ENCODE results near the gene DUOX2.
A peak's percentile ranks its signal among the peaks of the same experiment; 100 is the strongest.
"Not testable (repeated sequence)": the region's sequence is repeated elsewhere in the genome, so short reads cannot be mapped to it uniquely, and the experiment has no call there.

The DUOX2 gene

DNA sequence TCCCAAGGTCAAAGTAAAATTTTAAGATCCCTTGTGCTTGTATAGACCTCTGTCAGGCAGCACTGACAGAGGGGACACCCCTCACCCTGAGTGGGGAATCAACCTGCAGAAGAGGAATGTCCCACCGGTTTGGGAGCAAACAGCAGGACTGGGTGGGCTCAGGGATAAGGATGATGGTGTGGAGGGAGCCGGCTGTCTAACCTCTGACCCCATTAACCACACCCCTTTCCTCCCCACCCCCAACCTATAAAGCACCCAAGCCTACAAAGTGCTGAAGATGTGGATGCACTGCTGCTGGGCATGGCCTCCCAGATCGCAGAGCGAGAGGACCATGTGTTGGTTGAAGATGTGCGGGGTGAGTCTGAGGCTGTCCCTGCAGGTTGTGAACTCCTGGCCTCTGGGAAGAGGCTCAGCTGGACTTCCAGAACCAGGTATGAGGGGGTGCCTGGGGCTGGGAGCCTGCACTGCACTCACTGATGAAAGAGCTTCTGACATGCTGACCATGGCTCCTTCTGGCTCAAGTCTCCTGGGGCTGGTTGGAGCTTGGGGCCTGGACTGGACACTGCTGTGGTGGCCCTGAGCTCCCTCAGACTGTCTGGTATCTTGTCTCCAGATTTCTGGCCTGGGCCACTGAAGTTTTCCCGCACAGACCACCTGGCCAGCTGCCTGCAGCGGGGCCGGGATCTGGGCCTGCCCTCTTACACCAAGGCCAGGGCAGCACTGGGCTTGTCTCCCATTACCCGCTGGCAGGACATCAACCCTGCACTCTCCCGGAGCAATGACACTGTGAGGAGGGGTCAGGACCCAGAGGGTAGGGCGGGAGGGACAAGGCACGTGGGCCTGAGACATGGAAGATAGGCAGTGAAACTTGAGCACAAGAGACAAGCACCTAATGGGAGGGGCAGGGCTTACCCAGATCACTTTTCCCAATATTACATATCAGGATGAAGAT, 25.1 kb upstream of the DUOX2 start:
- DNase-seq = no peak

DNA sequence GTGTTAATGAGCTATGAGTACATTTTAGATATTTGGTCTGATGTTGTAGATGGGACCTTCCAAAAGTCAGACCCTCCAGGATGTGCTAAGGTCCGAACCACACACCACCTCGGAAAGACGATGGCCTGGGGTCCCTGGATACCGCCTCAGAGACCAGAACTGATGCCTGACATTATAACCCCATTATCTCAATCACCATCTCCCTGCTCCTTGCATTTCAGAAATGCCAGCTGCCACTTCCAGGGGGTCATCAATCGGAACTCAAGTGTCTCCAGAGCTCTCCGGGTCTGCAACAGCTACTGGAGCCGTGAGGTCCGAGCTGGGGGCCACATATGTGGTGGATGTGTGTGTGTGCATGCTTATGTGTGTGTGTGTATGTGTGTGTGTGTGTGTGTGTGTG, 23.7 kb upstream of the DUOX2 start:
- DNase-seq = no peak

DNA sequence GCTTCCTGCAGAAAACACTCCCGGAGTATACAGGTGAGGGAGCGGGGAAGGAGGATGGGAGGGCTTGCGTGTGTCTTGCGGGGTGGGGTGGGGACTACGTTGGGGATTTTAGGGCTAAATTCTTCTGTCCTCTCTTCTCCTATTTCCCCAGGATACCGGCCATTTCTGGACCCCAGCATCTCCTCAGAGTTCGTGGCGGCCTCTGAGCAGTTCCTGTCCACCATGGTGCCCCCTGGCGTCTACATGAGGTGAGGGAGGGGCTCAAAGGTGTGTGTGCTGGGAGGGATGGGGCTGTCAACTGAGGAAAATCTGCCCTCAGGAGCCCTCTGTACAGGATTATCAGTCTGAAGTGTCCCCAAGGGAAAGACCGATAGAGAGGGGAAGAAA, 22.4 kb upstream of the DUOX2 start:
- DNase-seq = no peak

DNA sequence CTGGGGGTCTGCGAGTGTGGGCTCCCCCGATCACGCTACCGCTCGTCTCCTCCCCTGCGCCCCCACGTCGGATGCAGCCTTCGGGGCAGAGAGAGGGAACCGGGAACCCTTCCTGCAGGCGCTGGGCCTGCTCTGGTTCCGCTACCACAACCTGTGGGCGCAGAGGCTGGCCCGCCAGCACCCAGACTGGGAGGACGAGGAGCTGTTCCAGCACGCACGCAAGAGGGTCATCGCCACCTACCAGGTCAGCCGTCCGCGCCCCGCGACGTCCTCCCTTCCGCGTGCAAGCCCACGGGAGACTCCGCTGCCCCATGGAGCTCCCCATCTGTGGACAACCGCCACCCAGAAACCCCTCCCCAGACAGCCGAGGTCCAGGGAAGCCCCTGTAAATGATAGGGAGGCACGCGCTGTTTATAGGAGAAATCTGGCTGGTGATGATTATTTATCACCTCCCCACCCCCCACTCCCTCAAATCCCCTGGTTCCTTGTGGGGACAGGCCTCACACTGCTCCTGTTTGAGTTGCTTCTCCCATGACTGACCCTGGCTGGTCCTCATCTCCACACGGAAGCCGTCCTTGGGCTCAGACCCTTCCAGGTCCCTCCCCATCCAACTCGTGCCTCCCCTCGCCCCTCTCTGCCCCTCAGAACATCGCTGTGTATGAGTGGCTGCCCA, 21.9 kb upstream of the DUOX2 start:
- DNase-seq = not testable (repeated sequence)

DNA sequence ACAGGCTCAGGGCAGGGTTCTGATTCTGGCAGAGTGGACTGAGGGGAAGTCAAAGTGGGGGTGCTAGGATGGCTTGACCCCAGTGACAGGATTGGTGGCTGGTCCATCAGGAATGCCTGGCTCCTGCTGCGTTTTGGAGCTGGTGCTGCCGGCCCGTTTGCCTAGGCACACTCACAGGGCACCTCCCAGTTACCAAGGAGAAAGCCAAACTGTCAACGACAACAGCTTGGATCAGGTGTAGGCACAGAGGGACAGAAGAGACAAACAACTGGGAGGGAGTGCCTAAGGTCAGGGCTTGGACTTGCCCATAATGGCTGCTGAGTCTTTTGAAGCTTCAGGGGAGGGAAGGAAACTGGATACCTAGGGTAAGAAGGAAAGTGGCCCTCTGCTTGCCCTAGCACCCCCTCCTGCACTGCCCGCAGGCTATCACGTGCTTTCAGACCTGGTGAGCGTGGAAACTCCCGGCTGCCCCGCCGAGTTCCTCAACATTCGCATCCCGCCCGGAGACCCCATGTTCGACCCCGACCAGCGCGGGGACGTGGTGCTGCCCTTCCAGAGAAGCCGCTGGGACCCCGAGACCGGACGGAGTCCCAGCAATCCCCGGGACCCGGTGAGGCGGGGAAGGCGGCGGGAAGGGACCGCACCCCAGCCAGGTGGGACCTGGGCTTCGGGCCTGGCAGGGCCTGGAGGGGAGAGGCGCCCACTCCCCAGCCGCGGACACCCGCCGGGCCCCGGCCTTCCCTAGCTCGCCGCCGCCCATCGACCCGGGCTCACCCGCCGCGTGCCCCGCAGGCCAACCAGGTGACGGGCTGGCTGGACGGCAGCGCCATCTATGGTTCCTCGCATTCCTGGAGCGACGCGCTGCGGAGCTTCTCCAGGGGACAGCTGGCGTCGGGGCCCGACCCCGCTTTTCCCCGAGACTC, 21.0 kb upstream of the DUOX2 start:
- no peak for DNase-seq

DNA sequence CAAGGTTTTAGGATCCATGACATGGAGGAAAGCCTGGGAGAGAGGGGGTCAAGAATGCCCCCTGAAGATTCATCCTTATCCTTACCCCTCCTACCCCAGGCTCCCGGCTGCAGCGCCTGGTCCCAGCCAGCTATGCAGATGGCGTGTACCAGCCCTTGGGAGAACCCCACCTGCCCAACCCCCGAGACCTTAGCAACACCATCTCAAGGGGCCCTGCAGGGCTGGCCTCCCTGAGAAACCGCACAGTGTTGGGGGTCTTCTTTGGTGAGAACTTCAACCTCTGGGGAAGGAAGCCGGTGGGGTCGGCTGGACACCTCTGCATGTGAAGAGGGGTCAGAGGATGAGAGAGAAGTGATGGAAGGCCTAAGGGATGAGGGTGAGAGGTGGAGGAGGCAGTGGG, 20.1 kb upstream of the DUOX2 start:
- no peak for DNase-seq

DNA sequence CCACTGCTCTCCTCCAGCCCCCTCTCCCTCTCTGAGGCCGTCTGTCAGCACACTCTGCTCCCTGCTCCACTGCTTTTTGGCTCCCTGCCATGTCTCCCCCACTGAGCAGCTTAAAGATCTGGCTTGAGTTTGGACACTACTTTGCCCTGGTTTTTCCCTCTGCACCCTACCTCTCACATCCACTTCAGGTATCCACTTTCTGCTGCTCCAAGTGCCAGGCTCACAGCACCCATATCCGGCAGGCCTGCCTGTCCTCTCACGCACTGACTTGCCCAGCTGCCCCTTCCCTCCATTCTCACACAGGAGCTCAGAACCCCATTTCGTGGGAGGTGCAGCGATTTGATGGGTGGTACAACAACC, 19.6 kb upstream of the DUOX2 start:
- DNase-seq = no peak

DNA sequence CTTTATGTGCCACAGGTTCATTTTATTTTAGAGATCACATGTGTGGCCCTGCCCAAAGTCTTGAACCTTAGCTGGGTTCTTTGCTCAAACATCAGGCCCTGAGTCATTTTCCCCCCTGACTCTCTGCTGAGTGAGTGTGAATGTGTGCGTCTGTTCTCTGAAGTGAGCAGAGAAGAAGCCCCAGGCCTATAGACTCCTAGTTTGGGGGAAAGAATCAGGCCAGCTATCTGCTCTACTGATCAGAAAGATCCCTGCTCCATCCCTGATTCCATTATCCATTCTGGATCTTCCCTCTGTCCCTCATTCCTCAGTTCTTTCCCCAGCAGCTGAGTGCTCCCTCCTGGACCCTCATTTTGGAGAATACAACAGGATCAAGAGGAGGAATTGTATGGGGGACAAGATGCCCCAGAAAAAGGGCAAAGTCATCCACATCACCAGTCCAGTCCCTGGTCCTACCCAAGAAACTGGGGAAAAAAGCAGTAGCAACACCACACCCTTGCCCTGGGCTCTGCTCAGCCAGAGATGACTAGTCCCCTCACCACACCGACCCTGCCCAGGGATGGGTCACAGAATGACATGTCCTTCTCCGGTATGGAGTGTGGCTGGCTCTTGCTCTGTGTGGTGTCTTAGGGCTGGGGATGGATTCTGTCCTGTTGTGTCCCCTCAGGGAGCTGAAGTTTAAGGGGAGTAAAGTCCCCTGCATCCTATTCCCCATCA, 19.0 kb upstream of the DUOX2 start:
- DNase-seq = no peak

DNA sequence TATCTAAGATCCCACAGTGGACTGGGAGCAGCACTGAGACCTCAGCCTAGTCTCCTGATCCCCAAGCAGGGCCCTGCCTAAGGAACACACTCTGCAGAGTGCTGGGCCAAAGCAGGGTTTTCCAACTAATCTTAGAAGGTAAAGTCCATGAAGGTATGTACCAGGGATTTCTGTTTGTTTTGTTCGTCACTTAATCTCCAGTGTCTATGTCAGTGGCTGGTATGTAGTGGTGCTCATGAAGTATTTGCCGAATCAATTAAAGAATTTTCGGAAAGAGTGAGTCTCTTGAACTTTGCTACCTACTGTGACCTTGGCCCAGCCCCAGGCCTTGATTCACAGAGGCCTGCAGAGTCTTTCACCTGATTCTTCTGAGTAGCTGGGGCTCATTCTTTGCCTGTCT, 17.5 kb upstream of the DUOX2 start:
- DNase-seq = no peak

DNA sequence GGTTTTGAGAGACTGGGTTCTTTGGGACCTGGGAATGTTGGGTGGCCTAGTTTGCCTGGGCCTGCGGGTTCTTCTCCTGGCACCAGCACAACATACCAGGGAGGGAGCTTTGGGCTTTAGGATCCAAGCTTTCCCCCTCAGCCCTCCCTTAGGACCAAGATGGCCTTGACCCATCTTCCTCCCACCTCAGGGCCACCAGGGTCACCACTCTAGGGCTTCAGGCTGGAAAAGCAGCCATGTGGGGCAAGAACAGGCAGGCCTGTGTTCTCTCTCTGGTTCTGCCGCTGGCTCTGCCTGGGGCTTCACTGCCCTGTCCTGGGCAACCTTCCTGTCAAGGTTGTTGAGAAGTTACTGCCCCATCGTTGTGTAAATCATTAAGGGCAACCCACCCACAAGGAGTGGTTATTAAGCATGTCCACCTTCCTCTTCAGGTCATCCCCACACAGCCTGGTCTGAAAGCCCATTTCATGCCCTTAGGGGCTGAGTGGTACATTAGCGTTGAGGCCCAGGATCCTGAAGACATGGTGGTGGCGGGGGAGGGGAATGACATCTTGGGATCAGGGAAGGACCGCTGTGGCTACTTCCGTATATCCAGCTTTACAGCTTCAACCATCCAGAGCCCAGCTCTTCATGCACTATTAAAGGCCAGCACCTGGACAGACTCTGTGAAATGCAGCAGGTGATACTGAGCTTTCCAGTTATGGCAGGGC, 16.5 kb upstream of the DUOX2 start:
- DNase-seq = no peak

DNA sequence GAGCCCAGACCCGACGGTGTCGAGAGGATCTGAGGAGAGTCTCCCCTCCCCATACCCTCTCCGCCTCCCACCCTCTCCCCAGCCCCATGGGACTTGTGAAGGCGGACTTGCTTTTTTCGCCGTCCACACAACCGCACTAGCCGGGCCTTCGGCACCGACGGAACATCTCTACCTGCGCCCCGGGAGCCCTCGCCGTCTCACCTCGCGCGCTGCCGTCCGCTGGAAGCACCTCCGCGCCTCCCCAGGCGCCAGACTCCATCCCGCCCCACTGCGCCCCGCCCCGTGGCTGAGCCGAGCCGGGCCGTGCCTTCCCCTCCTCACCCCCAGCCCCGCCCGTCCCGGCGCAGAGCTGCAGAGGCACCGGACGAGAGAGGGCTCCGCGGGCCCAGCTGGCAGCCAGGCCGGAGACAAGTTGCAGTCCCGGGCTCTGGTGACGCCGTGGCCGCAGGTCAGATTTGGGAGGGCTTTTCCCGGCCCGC, 15.7 kb upstream of the DUOX2 start, which contains the start of the genes DUOX1 and DUOXA1:
TSS of gene DUOX1 (plus strand) at position 344 of the 479 bp plus-strand sequence. CDS start 1,973 bp downstream, outside the sequence.
TSS of gene DUOXA1 (minus strand) at position 229 of the 479 bp plus-strand sequence. CDS start 6,865 bp downstream, outside the sequence.
- no peak for DNase-seq

DNA sequence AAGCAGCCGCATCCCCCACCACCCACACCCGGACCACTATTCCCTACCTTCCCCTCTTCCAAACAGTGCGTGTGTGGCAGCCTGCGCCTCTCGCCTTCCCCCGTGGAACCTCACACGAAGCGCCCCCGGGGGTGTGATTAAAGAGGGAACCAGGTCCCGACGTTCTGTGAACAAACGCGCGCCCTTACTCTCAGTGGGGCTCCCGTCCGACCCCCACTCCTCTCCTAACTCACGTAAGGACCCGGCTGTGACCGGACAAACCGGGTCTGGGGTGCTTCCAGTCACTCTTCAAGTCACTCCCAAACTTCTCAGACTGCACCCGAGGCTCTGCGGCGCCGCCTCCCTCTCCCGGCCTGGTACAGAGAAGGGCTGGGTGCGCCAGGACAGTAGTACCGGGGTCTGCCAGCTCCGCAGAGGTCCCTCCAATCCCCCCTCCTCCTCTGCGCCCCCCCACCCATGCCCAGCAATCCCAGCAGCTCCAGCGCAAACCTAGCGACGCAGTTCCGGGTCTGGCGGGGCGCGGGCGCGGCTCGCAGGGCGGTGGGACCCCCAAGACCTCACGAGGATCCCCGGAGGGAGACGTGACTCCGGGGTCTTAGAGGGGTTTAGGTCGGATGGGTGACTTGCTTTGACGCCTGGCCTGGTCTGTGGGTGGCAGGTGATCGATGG, 15.1 kb upstream of the DUOX2 start:
- no peak for DNase-seq

DNA sequence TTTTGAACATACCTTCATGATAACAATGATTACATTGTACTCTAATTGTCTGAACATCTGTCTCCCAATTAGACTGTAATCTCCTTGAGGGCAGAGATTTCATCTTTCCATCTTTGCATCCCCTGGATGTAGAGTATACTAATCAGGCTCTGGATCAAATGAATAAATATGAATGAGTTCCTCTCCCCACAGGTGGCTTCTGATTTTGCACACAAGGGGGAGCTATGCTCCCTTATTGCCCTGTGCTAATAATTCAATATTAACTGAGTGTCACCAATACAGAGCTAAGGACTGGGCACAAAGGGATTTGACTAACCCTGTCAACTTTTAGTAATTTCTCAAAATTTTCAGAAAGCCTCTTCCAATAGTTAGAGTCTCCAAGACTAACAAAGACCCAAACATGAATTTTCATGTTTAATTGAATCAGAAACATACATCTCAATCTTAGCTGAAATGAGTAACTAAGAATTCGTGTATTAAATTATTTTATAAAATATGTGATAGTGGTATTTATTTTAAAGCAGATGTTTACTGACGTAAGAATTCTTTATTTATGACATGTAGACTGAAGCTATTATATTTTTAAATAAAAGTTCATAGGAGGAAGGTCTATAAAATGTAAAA, 12.7 kb upstream of the DUOX2 start:
- peak; percentile 12 for DNase-seq

DNA sequence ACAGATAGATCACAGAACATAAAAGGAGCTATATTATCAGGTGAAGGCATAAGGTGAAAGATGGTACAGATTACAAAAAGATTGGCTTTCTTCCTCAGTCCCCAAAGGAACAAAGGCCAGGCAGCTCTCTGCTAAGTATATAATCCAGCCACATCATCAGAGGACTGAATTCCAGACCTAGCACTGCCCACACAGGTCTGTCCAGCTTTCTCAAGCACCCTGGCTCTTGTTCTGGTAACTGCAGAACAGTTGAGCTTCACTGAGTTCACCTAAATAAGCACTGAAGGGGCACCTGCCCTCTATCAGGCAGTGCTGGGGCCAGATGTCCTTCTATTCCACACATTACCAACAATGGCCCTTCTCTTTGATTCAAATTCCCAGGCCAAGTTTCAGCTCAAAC, 9.4 kb upstream of the DUOX2 start:
- DNase-seq = no peak

DNA sequence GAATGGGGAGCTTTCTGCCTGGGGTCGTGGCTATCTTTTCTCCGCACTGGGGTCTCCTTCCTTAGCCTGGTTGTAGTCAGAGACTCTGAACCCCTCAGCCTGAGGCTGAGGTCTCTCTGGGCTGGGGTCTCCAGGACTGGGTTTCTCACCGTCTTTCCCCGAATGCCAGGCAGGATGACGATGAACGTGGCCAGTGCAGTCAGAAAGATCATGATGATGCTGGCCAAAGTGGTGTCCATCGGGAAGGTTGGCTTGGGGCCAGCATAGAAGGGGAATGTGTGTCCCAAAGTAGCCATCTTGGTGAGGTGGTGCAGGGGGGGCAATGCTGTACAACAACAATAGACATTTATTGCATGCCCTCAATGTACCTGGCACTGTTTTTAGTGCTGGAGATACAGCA, 8.7 kb upstream of the DUOX2 start:
- no peak for DNase-seq

DNA sequence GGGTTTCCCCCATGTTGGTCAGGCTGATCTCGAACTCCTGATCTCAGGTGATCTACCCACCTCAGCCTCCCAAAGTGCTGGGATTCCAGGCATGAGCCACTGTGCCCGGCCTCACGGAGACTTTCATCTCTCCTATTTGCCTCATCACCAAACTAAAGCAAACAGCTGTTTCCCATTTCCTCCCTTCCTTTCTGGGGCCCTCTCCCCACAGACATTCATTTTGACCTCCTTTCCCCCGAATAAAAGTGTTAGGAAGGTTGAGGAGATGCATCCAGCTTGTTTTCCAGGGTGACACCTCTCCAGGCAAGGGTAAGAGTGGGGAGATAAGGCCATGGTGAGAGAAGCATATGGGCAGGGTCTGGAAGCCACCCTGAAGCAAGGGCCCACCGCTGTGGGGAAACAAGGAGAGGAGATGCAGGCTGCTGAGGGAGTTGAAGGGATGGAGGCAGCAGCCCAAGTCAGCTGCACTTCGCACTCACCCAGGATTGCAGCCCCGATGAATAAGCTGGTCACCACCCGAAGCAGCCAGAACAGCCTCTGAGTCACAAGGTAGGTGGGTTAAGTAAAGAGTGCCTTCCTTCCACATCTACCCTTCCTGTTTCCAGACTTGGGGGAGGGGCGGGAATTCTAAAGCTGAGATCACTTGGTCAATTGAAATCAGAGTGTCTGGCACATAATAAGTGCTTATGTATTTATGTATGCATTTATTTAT, 7.9 kb upstream of the DUOX2 start:
- peak; percentile 86 for DNase-seq

DNA sequence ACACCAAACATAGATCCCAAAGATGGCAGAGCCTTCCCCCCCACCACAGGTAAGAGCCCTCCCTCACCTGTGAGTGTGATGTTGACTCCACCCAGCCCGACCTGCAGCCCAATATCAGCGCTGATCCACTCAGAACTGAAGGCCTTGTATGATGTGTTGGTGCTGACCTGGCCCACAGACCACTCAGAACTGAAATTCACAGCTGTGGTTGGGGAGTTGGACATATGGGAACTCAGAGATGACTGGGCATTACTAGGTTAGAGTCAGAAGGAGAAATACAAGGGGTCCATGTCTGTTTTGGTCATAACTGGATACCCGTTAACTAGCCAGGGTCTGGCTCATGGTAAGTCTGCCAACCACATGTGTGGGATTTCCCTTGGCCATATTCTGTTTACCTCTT, 7.0 kb upstream of the DUOX2 start:
- no peak for DNase-seq

DNA sequence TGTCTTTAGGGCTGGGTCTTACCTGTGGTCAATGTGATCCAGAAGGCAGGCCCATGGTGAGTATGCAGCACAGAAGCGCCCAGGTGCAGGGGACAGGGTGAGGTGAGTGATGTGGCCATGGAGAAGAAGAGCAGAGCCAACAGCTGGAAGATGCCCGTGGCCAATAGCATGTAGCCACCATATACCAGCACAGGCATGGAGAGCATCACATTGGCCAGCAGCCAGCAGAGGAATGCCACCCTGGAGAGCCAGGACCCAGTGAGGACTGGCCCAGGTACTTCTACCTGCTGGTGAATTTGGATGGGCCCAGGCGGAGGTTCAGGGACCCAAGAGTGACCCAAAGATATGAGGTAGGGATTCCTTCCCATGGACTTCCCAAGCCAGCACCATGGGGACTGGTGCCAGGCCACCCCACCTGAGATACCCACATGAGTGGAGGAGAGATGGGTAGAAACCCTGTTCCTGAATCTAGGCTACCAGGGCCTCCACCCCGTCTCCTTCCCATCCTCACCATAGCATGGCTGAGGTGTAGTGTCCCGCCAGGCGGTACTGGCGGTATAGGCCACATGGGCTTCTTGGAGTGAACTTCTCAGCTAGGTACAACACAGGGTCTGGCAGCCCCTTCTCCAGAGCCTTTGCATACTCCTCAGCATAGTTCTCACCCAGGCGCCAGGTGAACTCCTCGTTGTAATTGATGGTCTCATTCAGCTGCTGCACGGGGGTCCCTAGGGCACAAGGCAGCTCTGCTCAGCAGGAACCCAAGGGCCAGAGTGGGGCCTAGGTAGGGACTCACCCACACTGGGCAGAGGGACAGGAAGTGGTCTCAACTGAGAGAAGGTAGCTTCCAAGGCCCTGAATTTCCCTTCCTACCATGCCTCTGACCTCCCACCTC, 6.4 kb upstream of the DUOX2 start:
- no peak for DNase-seq

DNA sequence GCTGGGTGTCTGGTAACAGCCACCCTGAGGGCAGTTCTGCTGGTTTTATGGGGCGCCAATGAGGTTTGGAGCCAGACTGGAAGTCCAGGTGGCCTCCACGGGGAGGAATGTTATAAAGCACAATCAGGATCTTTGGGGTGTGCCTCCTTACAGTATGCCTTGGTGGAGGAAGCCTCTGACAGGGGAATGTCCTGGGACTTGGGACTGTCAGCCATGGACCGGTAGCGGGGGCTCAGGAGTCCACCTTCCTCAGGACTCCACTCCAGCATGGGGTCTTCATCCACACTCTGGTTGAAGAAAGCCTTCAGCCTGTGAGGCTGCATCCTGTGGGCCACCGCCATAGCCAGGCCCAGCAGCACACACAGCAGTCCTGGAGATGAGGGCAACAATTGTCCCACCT, 5.0 kb upstream of the DUOX2 start:
- DNase-seq = no peak
